Heart left ventricle (tissue), 16 donors: Measurements from ENCODE around the gene TMEM258. TPM values are rescaled to one million over a fixed set of nuclear protein-coding genes. Genes with fewer than 3 reads are reported as not detected.

ENCODE experiments used
- ATAC-seq, 4 donors: fragments of 200-7000 bp; cut with Tn5 transposase; one replicate each; pipeline ENCODE4 v1.9.1; 2020 to 2022; ENCODE audit warnings: moderate library complexity in 4 of 4, mild to moderate bottlenecking in 3 of 4, moderate number of reproducible peaks in 1 of 4
- DNase-seq, 5 donors: peaks; one replicate each; pipeline ENCODE4 v3.0.0-alpha.2; 2020
- H3K27ac ChIP-seq, 12 donors: fragments of 200-600 bp; sonication (generic) in 4 of 12; one replicate each; pipeline versions ENCODE4 v1.5.0 to v1.8.0; 2016 to 2022; ENCODE audit warnings: mild to moderate bottlenecking in 2 of 12
- H3K27me3 ChIP-seq, 9 donors: fragments of 200-600 bp; sonication (generic) in 2 of 9; one replicate each; pipeline versions ENCODE4 v1.5.1 to v1.8.0; 2016 to 2022; ENCODE audit warnings: mild to moderate bottlenecking in 3 of 9
- H3K36me3 ChIP-seq, 9 donors: fragments of 200-600 bp; sonication (generic) in 2 of 9; one replicate each; pipeline versions ENCODE4 v1.5.0 to v1.8.0; 2018 to 2022; ENCODE audit warnings: mild to moderate bottlenecking in 2 of 9
- H3K4me1 ChIP-seq, 12 donors: fragments of 200-600 bp; sonication (generic) in 4 of 12; one replicate each; pipeline versions ENCODE4 v1.5.0 to v1.8.0; 2016 to 2022; ENCODE audit warnings: mild to moderate bottlenecking in 3 of 12
- H3K4me3 ChIP-seq, 12 donors: fragments of 200-600 bp; sonication (generic) in 4 of 12; one replicate each; pipeline versions ENCODE4 v1.5.0 to v1.8.0; 2017 to 2022; ENCODE audit warnings: mild to moderate bottlenecking in 9 of 12, moderate library complexity in 4 of 12
- H3K9me3 ChIP-seq, 12 donors: fragments of 200-600 bp; sonication (generic) in 4 of 12; one replicate each; pipeline versions ENCODE4 v1.5.0 to v1.8.0; 2016 to 2022; ENCODE audit warnings: mild to moderate bottlenecking in 1 of 12
- CTCF ChIP-seq, 12 donors: fragments of 200-600 bp; sonication (generic) in 4 of 12; IDR thresholded peaks; one replicate each; pipeline versions ENCODE4 v1.5.0 to v1.8.0; 2018 to 2022; ENCODE audit warnings: antibody characterized with exemption in 12 of 12, mild to moderate bottlenecking in 5 of 12
- POLR2A ChIP-seq, 2 donors: fragments of 450-650 bp; IDR thresholded peaks; one replicate each; pipeline ENCODE4 v1.6.1; 2017; ENCODE audit warnings: antibody characterized with exemption in 2 of 2, mild to moderate bottlenecking in 2 of 2, moderate library complexity in 2 of 2
- WGBS, 4 donors: extraction: QIAGEN DNeasy Blood & Tissue Kit in 2 of 4; methylation state at CpG; one replicate each; pipeline versions ENCODE4 v1.1.5 to v1.1.7; 2013 to 2018; 5-methylcytosine and 5-hydroxymethylcytosine counted together
- intact Hi-C, 10 donors: fragments of 100-400 bp; cut with DNase I; formaldehyde crosslinking; loops; one replicate each; pipeline versions ENCODE4 v1.11.1 to v1.14.2; 2022
- polyA plus RNA-seq, 2 donors: library from polyadenylated mRNA; stranded (reverse); fragments of 200-250 nt; gene quantifications; one replicate each; pipeline ENCODE4 v1.2.3, GENCODE V29; 2013
- total RNA-seq, 9 donors: library from RNA; depleted of rRNA in 2 of 9; stranded (reverse); fragments of >200 nt in 2 of 9; fragmentation: NEBNext Ultra II Directional in 3 of 9; extraction: Animal tissue kit (Norgen Biotek cat#: 25700) in 3 of 9; gene quantifications; one replicate each; pipeline versions ENCODE4 v1.1.0 to v1.2.4, GENCODE V29; 2016 to 2023
- donor health status: ischemic (EF 13 %, LVEDD 7.1; RV severe dilation, severe dysfunction).
- donor health status: healthy with polysubstance abuse.
- donor health status: DM: no; HTN: yes; CAD: no.
- donor health status: DM: no; HTN: no; CAD: no.
- donor health status: ischemic (EF 25% LVEDD 6.9; RV normal size, moderate dysfunction).
- donor health status: ischemic (EF 25% LVEDD 5.7; RV mildly dilated, moderate dysfunction).
- donor health status: healthy.
- donor health status: DM: yes; HTN: yes; CAD: no.
- donor health status: ischemic (EF 35%, LVEDD 5.7; RV mildly dilated, moderate dysfunction).
- donor health status: nonischemic (EF 11% LVEDD 7.7; RV severe dilation, severe dysfunction).
- donor health status: DM: yes; HTN: yes; CAD: no.
- donor health status: PGD.
- donor health status: ischemic (EF 29% LVEDD 5.4; RV normal size, mild dysfunction).
- donor health status: nonischemic (EF 23%, LVEDD 6.1; RV moderate dilation, normal function).

The TMEM258 gene
- total and polyA plus RNA-seq, 11 donors = 48.0 to 139 (median 109) TPM

GRCh38 chr11:61783717-61784505 lies 8.5 kb downstream of the TMEM258 start:
- no peak overlapping the region for H3K4me3 ChIP-seq
- TF ChIP-seq CTCF (IDR thresholded peaks at IDR 0.05) (no peak), POLR2A (IDR thresholded peaks at IDR 0.05) (no peak)
- WGBS, 4 donors = 65 to 72% (median 67%) methylated on average over 12 to 13 of the region's 13 CpGs
- DNase-seq (peak in 1 of 5 donors; percentile 32), ATAC-seq (no peak)
- no peaks in the 10 kb centered on the region for H3K4me1 ChIP-seq
- no peaks in the 10 kb centered on the region for H3K9me3 ChIP-seq
- peaks cover 0 to 58% (median 46%) of the 10 kb centered on the region in 9 donors for H3K36me3 ChIP-seq
- H3K27me3 ChIP-seq = no peaks in the 10 kb centered on the region
- no peak overlapping the region for H3K27ac ChIP-seq
- intact Hi-C loops = no loop called here

GRCh38 chr11:61782841-61783240 lies 9.6 kb downstream of the TMEM258 start:
- H3K9me3 ChIP-seq = no peaks in the 10 kb centered on the region
- H3K27ac ChIP-seq = no peak overlapping the region
- intact Hi-C loops = no loop called here
- no peak overlapping the region for H3K4me3 ChIP-seq
- peak in 1 of 5 donors; percentile 29 for DNase-seq
- peaks cover 0 to 47% (median 35%) of the 10 kb centered on the region in 9 donors for H3K36me3 ChIP-seq
- ATAC-seq = no peak
- H3K27me3 ChIP-seq = no peaks in the 10 kb centered on the region
- peaks cover 0 to 2% (median 0%) of the 10 kb centered on the region in 12 donors for H3K4me1 ChIP-seq
- WGBS, 4 donors = 77 to 79% (median 78%) methylated on average over 8 to 11 of the region's 11 CpGs
- no peak for TF ChIP-seq CTCF (IDR thresholded peaks at IDR 0.05)
- no peak for TF ChIP-seq POLR2A (IDR thresholded peaks at IDR 0.05)

GRCh38 chr11:61782299-61782698 lies 10.1 kb downstream of the TMEM258 start:
- peaks cover 0 to 42% (median 30%) of the 10 kb centered on the region in 9 donors for H3K36me3 ChIP-seq
- no peak overlapping the region for H3K27ac ChIP-seq
- H3K27me3 ChIP-seq = no peaks in the 10 kb centered on the region
- no peak for ATAC-seq
- H3K4me3 ChIP-seq = no peak overlapping the region
- WGBS, 4 donors = 87 to 92% (median 91%) methylated on average over 3 of the region's 3 CpGs
- H3K4me1 ChIP-seq = peaks cover 0 to 7% (median 4%) of the 10 kb centered on the region in 12 donors
- DNase-seq = no peak
- TF ChIP-seq POLR2A (IDR thresholded peaks at IDR 0.05) (no peak), CTCF (IDR thresholded peaks at IDR 0.05) (no peak)
- intact Hi-C loops = no loop called here
- no peaks in the 10 kb centered on the region for H3K9me3 ChIP-seq

GRCh38 chr11:61781585-61781984 lies 10.8 kb downstream of the TMEM258 start:
- no peak overlapping the region for H3K4me3 ChIP-seq
- peaks cover 0 to 35% (median 23%) of the 10 kb centered on the region in 9 donors for H3K36me3 ChIP-seq
- DNase-seq (peak in 1 of 5 donors; percentile 51), ATAC-seq (no peak)
- H3K27me3 ChIP-seq = no peaks in the 10 kb centered on the region
- no peak overlapping the region for H3K27ac ChIP-seq
- 60 to 93% (median 82%) methylated on average over 2 to 5 of the region's 5 CpGs for WGBS, 4 donors
- H3K4me1 ChIP-seq = peaks cover 0 to 12% (median 8%) of the 10 kb centered on the region in 12 donors
- intact Hi-C loops = no loop called here
- TF ChIP-seq CTCF (IDR thresholded peaks at IDR 0.05) (no peak), POLR2A (IDR thresholded peaks at IDR 0.05) (no peak)
- H3K9me3 ChIP-seq = no peaks in the 10 kb centered on the region
